H1 (cell line): ENCODE data around the gene ZNF423. TPM values are rescaled to one million over a fixed set of nuclear protein-coding genes. Genes with fewer than 3 reads are reported as not detected.

Source experiments
- CTCF ChIA-PET: fragments of 300-600 bp; sonication (Branson Sonifier 250); formaldehyde crosslinking; loops from one replicate; lab custom pipeline; 2021; ENCODE audit not compliant: partially characterized antibody; lab: Charles Lee
- POLR2A ChIA-PET: fragments of 300-600 bp; sonication (Branson Sonifier 250); formaldehyde crosslinking; loops from one replicate; lab custom pipeline; 2021; ENCODE audit warnings: inconsistent platforms; ENCODE audit not compliant: partially characterized antibody; lab: Charles Lee
- DNase-seq, 2 experiments: peaks; one replicate each; pipeline versions ENCODE4 v3.0.0 to v3.0.0-alpha.2; 2010 to 2022; ENCODE audit warnings: low spot score in 2 of 2, low read depth in 1 of 2, mixed read lengths in 1 of 2
- FAIRE-seq: peaks from 2 replicates; lab custom pipeline; 2011; peaks lifted over from hg19 to GRCh38; lab: Jason Lieb, UNC
- H2AFZ ChIP-seq: 2 replicates; pipeline ENCODE4 v1.8.1; 2012; ENCODE audit warnings: low read length, inconsistent platforms
- H2AK5ac ChIP-seq: 2 replicates; pipeline ENCODE4 v1.6.1; 2013; ENCODE audit warnings: low read depth, low read length
- H2BK120ac ChIP-seq: replicated peaks from 2 replicates; pipeline ENCODE3; 2013; ENCODE audit warnings: low read depth, low read length, inconsistent platforms
- H2BK12ac ChIP-seq: 2 replicates; pipeline ENCODE4 v1.6.1; 2013; ENCODE audit warnings: low read depth, low read length
- H2BK15ac ChIP-seq: 2 replicates; pipeline ENCODE4 v1.6.1; 2013; ENCODE audit warnings: low read length
- H2BK20ac ChIP-seq: 2 replicates; pipeline ENCODE4 v1.6.1; 2013; ENCODE audit warnings: low read length
- H2BK5ac ChIP-seq: 2 replicates; pipeline ENCODE4 v1.6.1; 2013; ENCODE audit warnings: low read depth, low read length
- H3K14ac ChIP-seq: 2 replicates; pipeline ENCODE4 v1.6.1; 2013; ENCODE audit warnings: inconsistent platforms; ENCODE audit not compliant: insufficient read length
- H3K18ac ChIP-seq: 2 replicates; pipeline ENCODE4 v1.6.1; 2013; ENCODE audit warnings: low read length; ENCODE audit errors: extremely low read depth
- H3K23ac ChIP-seq: 2 replicates; pipeline ENCODE4 v1.6.1; 2013; ENCODE audit warnings: inconsistent platforms; ENCODE audit not compliant: insufficient read length
- H3K23me2 ChIP-seq: 2 replicates; pipeline ENCODE4 v1.6.1; 2013; ENCODE audit warnings: low read depth, low read length
- H3K27ac ChIP-seq: 2 replicates; pipeline ENCODE4 v1.6.1; 2011; ENCODE audit warnings: low read depth, low read length, inconsistent platforms
- H3K27me3 ChIP-seq, 4 experiments: replicated peaks in 1 of 4; 1 replicate in 1 of 4; 2 replicates in 3 of 4; pipeline versions ENCODE4 v1.6.1 to v1.8.1; 2011 to 2013; ENCODE audit warnings: low read length in 3 of 4, mild to moderate bottlenecking in 3 of 4, inconsistent platforms in 2 of 4, mixed read lengths in 2 of 4, moderate library complexity in 1 of 4; ENCODE audit not compliant: control insufficient read depth in 3 of 4, insufficient read depth in 3 of 4; ENCODE audit errors: extremely low read depth in 1 of 4
- H3K36me3 ChIP-seq, 4 experiments: 2 replicates each; pipeline versions ENCODE4 v1.6.1 to v1.8.1; 2011 to 2013; ENCODE audit warnings: mild to moderate bottlenecking in 4 of 4, low read length in 3 of 4, moderate library complexity in 2 of 4, control low read depth in 1 of 4, inconsistent platforms in 1 of 4; ENCODE audit not compliant: insufficient read depth in 4 of 4, control insufficient read depth in 2 of 4
- H3K4ac ChIP-seq: replicated peaks from 2 replicates; pipeline ENCODE3; 2013; ENCODE audit warnings: low read length, low read depth, mixed read lengths, inconsistent platforms; ENCODE audit not compliant: insufficient read length
- H3K4me1 ChIP-seq, 4 experiments: replicated peaks in 1 of 4; 1 replicate in 1 of 4; 2 replicates in 3 of 4; pipeline versions ENCODE4 v1.6.1 to v1.8.1; 2011 to 2013; ENCODE audit warnings: low read length in 3 of 4, inconsistent platforms in 2 of 4, mixed read lengths in 1 of 4; ENCODE audit not compliant: insufficient read depth in 4 of 4, control insufficient read depth in 3 of 4
- H3K4me2 ChIP-seq, 2 experiments: 2 replicates each; pipeline versions ENCODE4 v1.6.1 to v1.8.1; 2011 to 2013; ENCODE audit warnings: low read depth in 2 of 2, low read length in 2 of 2, control low read depth in 1 of 2, inconsistent platforms in 1 of 2, mild to moderate bottlenecking in 1 of 2; ENCODE audit not compliant: insufficient read depth in 1 of 2
- H3K4me3 ChIP-seq, 4 experiments: fragments of 200-600, 300-600 bp in 1 of 4; sonication (generic), shearing (Covaris generic), sonication (Bioruptor Twin) in 1 of 4; 2 replicates each; pipeline versions ENCODE4 v1.5.1 to v1.8.1; 2011 to 2016; ENCODE audit warnings: low read length in 4 of 4, low read depth in 3 of 4, control low read depth in 2 of 4, inconsistent platforms in 2 of 4, mild to moderate bottlenecking in 2 of 4, mixed read lengths in 1 of 4, moderate library complexity in 1 of 4; ENCODE audit not compliant: insufficient read depth in 2 of 4; ENCODE audit errors: extremely low read depth in 1 of 4
- H3K56ac ChIP-seq: replicated peaks from 2 replicates; pipeline ENCODE3; 2013; ENCODE audit warnings: low read depth, mild to moderate bottlenecking, mixed read lengths, low read length, inconsistent platforms; ENCODE audit not compliant: insufficient read length
- H3K79me1 ChIP-seq: 2 replicates; pipeline ENCODE4 v1.6.1; 2013; ENCODE audit warnings: low read depth, low read length, control low read depth
- H3K79me2 ChIP-seq, 2 experiments: 2 replicates each; pipeline versions ENCODE4 v1.6.1 to v1.8.1; 2012 to 2013; ENCODE audit warnings: low read length in 2 of 2, mild to moderate bottlenecking in 2 of 2, inconsistent platforms in 1 of 2; ENCODE audit not compliant: insufficient read depth in 2 of 2, control insufficient read depth in 1 of 2
- H3K9ac ChIP-seq, 4 experiments: replicated peaks in 1 of 4; 1 replicate in 1 of 4; 2 replicates in 3 of 4; pipeline versions ENCODE4 v1.6.1 to v1.8.1; 2011 to 2013; ENCODE audit warnings: low read depth in 3 of 4, low read length in 3 of 4, control low read depth in 2 of 4, mild to moderate bottlenecking in 2 of 4, moderate library complexity in 2 of 4, inconsistent platforms in 1 of 4; ENCODE audit errors: extremely low read depth in 1 of 4
- H3K9me3 ChIP-seq, 2 experiments: 2 replicates each; pipeline versions ENCODE4 v1.6.1 to v1.8.1; 2012 to 2013; ENCODE audit warnings: mild to moderate bottlenecking in 2 of 2, moderate library complexity in 2 of 2, control low read depth in 1 of 2, inconsistent platforms in 1 of 2, low read depth in 1 of 2, low read length in 1 of 2, mixed read lengths in 1 of 2; ENCODE audit not compliant: insufficient read depth in 2 of 2
- H4K20me1 ChIP-seq, 2 experiments: replicated peaks in 1 of 2; 2 replicates each; pipeline versions ENCODE3 to v1.8.1; 2011 to 2013; ENCODE audit warnings: inconsistent platforms in 2 of 2, low read length in 2 of 2, mild to moderate bottlenecking in 1 of 2; ENCODE audit not compliant: insufficient read depth in 2 of 2, control insufficient read depth in 1 of 2
- H4K5ac ChIP-seq: 2 replicates; pipeline ENCODE4 v1.6.1; 2013; ENCODE audit warnings: low read length, low read depth, mixed read lengths, inconsistent platforms; ENCODE audit not compliant: insufficient read length
- H4K8ac ChIP-seq: 2 replicates; pipeline ENCODE4 v1.8.0; 2013; ENCODE audit warnings: mild to moderate bottlenecking, moderate library complexity, low read length, inconsistent platforms; ENCODE audit not compliant: insufficient read depth; ENCODE audit errors: extremely low read depth
- H4K91ac ChIP-seq: replicated peaks from 2 replicates; pipeline ENCODE3; 2013; ENCODE audit warnings: low read length, mixed read lengths, inconsistent platforms; ENCODE audit not compliant: insufficient read length
- NANOG ChIP-seq: IDR thresholded peaks from 2 replicates; pipeline ENCODE4 v1.6.1; 2011; ENCODE audit warnings: low read length, low read depth, mild to moderate bottlenecking, inconsistent platforms; ENCODE audit not compliant: insufficient read depth, poor library complexity, severe bottlenecking
- PHF8 ChIP-seq: fragments of 200-600 bp; sonication (generic); conservative IDR thresholded peaks from 2 replicates; pipeline ENCODE4 v1.7.1; 2012; ENCODE audit warnings: low read depth, mild to moderate bottlenecking, inconsistent platforms, low read length, moderate library complexity
- RAD21 ChIP-seq, 2 experiments: IDR thresholded peaks in 1 of 2; conservative IDR thresholded peaks in 1 of 2; 2 replicates each; pipeline ENCODE4 v1.6.1; 2011; ENCODE audit warnings: low read depth in 2 of 2, low read length in 2 of 2, improper control_type of control experiment in 1 of 2, inconsistent platforms in 1 of 2, mild to moderate bottlenecking in 1 of 2, moderate library complexity in 1 of 2
- RBBP5 ChIP-seq: IDR thresholded peaks from 2 replicates; pipeline ENCODE4 v1.7.1; 2012; ENCODE audit warnings: low read depth, mild to moderate bottlenecking, inconsistent platforms, low read length, moderate library complexity, borderline replicate concordance
- RFX5 ChIP-seq: IDR thresholded peaks from 2 replicates; pipeline ENCODE4 v1.6.1; 2011; ENCODE audit warnings: low read depth, low read length, improper control_type of control experiment, borderline replicate concordance
- SAP30 ChIP-seq: fragments of 300-600 bp; sonication (generic); IDR thresholded peaks from 2 replicates; pipeline ENCODE4 v1.7.1; 2012; ENCODE audit warnings: low read length, moderate library complexity, mild to moderate bottlenecking, inconsistent platforms; ENCODE audit not compliant: insufficient read depth, insufficient replicate concordance
- SIN3A ChIP-seq, 2 experiments: IDR thresholded peaks in 1 of 2; conservative IDR thresholded peaks in 1 of 2; 2 replicates each; pipeline ENCODE4 v1.6.1; 2011 to 2012; ENCODE audit warnings: low read length in 2 of 2, improper control_type of control experiment in 1 of 2, low read depth in 1 of 2, mild to moderate bottlenecking in 1 of 2
- SP2 ChIP-seq: IDR thresholded peaks from 2 replicates; pipeline ENCODE4 v1.6.1; 2012; ENCODE audit warnings: mild to moderate bottlenecking, low read length, inconsistent platforms
- YY1 ChIP-seq: IDR thresholded peaks from 2 replicates; pipeline ENCODE4 v1.6.1; 2011; ENCODE audit warnings: low read depth, mild to moderate bottlenecking, low read length
- WGBS, 2 experiments: shearing (Covaris generic) in 1 of 2; methylation state at CpG; one replicate each; pipeline versions ENCODE4 v1.1.6 to v1.1.7; 2013 to 2015; ENCODE audit warnings: low lambda C conversion rate in 2 of 2, mixed read lengths in 2 of 2, inconsistent platforms in 1 of 2, low coverage in 1 of 2, missing lambda C conversion rate in 1 of 2; ENCODE audit not compliant: insufficient replicate concordance in 2 of 2, insufficient coverage in 1 of 2, insufficient read length in 1 of 2; ENCODE audit errors: extremely low coverage in 1 of 2, missing lambda C conversion rate in 1 of 2; 5-methylcytosine and 5-hydroxymethylcytosine counted together
- polyA plus RNA-seq, 7 experiments: library from polyadenylated mRNA; depleted of rRNA in 3 of 7; stranded (reverse) in 5 of 7; unstranded in 2 of 7; fragments of >200 nt in 5 of 7; fragments of 200-250 nt in 2 of 7; gene quantifications; 1 replicate in 5 of 7; 2 replicates in 1 of 7; 4 replicates in 1 of 7; pipeline versions ENCODE4 v1.2.1 to v1.2.3, GENCODE V29; 2011 to 2013; ENCODE audit warnings: missing spikeins in 2 of 7, mixed read lengths in 2 of 7
- total RNA-seq: library from RNA; stranded (reverse); fragmentation: NEBNext Ultra II Directional; extraction: Animal tissue kit (Norgen Biotek cat#: 25700); gene quantifications from 2 replicates; pipeline ENCODE4 v1.2.1, GENCODE V29; 2021
- TF ChIP-seq, protein P1 (sequence below): IDR thresholded peaks from 2 replicates; pipeline ENCODE4 v1.6.1; 2012; ENCODE audit warnings: inconsistent platforms
- TF ChIP-seq, protein P2 (sequence below): IDR thresholded peaks from 2 replicates; pipeline ENCODE4 v1.6.1; 2011; ENCODE audit warnings: low read length, improper control_type of control experiment

ZNF423 gene
- total and polyA plus RNA-seq, 2 of the 8 experiments (the other 6 are each of a cell fraction or from before 2014, with no cell fraction given) = 38.2 to 52.3 TPM

DNA sequence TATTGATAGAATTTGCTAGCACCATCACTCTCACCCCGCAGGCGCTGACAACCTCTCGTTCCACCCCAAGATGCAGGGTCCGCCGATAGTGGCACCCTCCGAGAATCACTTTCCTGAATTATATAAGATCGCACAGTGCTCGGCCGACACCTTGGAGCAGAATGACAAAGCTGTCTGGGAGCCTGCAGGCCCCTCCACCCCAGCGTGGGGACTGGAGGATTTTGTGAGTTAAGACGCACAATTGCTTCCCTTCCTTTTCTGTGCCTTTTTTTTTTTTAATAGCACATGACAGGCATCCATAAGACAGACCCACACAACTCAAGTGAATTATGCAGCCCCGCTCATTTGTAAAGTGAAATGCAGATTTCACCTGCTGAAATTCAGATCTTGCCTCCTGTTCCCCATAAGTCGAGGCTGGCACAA lies 327.0 kb downstream of the ZNF423 start:
- peaks cover 4 to 31% (median 16%) of the 10 kb centered on the region in 4 experiments for H3K4me1 ChIP-seq
- H4K20me1 ChIP-seq = peaks cover 0 to 3% of the 10 kb centered on the region in 2 experiments
- H2BK120ac ChIP-seq = no peak overlapping the region
- no peak overlapping the region for H3K18ac ChIP-seq
- H4K8ac ChIP-seq = no peak overlapping the region
- no peak overlapping the region for H2BK20ac ChIP-seq
- H4K91ac ChIP-seq = no peak overlapping the region
- H3K27me3 ChIP-seq = no peaks in the 10 kb centered on the region
- CTCF ChIA-PET = interaction anchor here (1.5 to 2.2 kb wide), 4 partner anchors 12 to 64 kb away, joined by 3 to 7 read pairs (median 5); no protein-coding TSS in a partner anchor
- H3K9me3 ChIP-seq = no peaks in the 10 kb centered on the region
- DNase-seq (no peak), FAIRE-seq (no peak)
- H2AFZ ChIP-seq = no peak overlapping the region
- no peaks in the 10 kb centered on the region for H3K36me3 ChIP-seq
- H3K79me1 ChIP-seq = 0 out of 2 replicates have a peak, but pooled peaks cover 2% of the 10 kb centered on the region
- H2AK5ac ChIP-seq = no peak overlapping the region
- H3K56ac ChIP-seq = no peak overlapping the region
- H3K23me2 ChIP-seq = no peaks in the 10 kb centered on the region
- H3K14ac ChIP-seq = no peak overlapping the region
- H2BK5ac ChIP-seq = no peak overlapping the region
- no peak overlapping the region for H4K5ac ChIP-seq
- no peak overlapping the region for H3K27ac ChIP-seq
- peak overlapping the region in 1 of 2 experiments; percentile 24; a peak in 2 of 4 replicates for H3K4me2 ChIP-seq
- POLR2A ChIA-PET = no interaction called here
- no peak overlapping the region for H3K23ac ChIP-seq
- H2BK12ac ChIP-seq = no peak overlapping the region
- H3K4me3 ChIP-seq = no peak overlapping the region
- no peak overlapping the region for H3K4ac ChIP-seq
- peaks cover 0 to 3% of the 10 kb centered on the region in 2 experiments; a peak in 1 of 4 replicates for H3K79me2 ChIP-seq
- no peak overlapping the region for H2BK15ac ChIP-seq
- no peak overlapping the region for H3K9ac ChIP-seq
- WGBS, 2 experiments = 84% methylated on average over 10 of the region's 13 CpGs; no CpG with 5 or more reads in 1 of the 2 experiments
- TF ChIP-seq RBBP5 = no peak
- no peak for TF ChIP-seq SAP30
- no peak for TF ChIP-seq SP2
- no peak for TF ChIP-seq SIN3A (conservative IDR thresholded peaks at IDR 0.05 in 1 of 2, IDR thresholded peaks at IDR 0.05 in 1 of 2; ENCODE audit: low read depth in 1 of 2, low read length in 2 of 2)
- TF ChIP-seq RAD21 (IDR thresholded peaks at IDR 0.05 in 1 of 2, conservative IDR thresholded peaks at IDR 0.05 in 1 of 2; ENCODE audit: low read depth in 2 of 2, low read length in 2 of 2) = no peak
- TF ChIP-seq, protein P1, sequence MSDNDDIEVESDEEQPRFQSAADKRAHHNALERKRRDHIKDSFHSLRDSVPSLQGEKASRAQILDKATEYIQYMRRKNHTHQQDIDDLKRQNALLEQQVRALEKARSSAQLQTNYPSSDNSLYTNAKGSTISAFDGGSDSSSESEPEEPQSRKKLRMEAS = no peak
- TF ChIP-seq, protein P2, sequence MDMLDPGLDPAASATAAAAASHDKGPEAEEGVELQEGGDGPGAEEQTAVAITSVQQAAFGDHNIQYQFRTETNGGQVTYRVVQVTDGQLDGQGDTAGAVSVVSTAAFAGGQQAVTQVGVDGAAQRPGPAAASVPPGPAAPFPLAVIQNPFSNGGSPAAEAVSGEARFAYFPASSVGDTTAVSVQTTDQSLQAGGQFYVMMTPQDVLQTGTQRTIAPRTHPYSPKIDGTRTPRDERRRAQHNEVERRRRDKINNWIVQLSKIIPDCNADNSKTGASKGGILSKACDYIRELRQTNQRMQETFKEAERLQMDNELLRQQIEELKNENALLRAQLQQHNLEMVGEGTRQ = no peak
- TF ChIP-seq NANOG = no peak
- TF ChIP-seq PHF8 = no peak
- no peak for TF ChIP-seq RFX5
- TF ChIP-seq YY1 = no peak
